HG03378 (cell line): ENCODE results near the gene JPT1.
"Not testable (repeated sequence)": the region's sequence is repeated elsewhere in the genome, so short reads cannot be mapped to it uniquely, and the experiment has no call there.

Source experiments
- ATAC-seq: cut with Tn5 transposase; IDR thresholded peaks from one replicate; pipeline ENCODE4 v1.9.1; 2021; ENCODE audit warnings: mild to moderate bottlenecking, moderate library complexity; ENCODE audit not compliant: unreplicated experiment

Gene JPT1, protein sequence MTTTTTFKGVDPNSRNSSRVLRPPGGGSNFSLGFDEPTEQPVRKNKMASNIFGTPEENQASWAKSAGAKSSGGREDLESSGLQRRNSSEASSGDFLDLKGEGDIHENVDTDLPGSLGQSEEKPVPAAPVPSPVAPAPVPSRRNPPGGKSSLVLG

DNA sequence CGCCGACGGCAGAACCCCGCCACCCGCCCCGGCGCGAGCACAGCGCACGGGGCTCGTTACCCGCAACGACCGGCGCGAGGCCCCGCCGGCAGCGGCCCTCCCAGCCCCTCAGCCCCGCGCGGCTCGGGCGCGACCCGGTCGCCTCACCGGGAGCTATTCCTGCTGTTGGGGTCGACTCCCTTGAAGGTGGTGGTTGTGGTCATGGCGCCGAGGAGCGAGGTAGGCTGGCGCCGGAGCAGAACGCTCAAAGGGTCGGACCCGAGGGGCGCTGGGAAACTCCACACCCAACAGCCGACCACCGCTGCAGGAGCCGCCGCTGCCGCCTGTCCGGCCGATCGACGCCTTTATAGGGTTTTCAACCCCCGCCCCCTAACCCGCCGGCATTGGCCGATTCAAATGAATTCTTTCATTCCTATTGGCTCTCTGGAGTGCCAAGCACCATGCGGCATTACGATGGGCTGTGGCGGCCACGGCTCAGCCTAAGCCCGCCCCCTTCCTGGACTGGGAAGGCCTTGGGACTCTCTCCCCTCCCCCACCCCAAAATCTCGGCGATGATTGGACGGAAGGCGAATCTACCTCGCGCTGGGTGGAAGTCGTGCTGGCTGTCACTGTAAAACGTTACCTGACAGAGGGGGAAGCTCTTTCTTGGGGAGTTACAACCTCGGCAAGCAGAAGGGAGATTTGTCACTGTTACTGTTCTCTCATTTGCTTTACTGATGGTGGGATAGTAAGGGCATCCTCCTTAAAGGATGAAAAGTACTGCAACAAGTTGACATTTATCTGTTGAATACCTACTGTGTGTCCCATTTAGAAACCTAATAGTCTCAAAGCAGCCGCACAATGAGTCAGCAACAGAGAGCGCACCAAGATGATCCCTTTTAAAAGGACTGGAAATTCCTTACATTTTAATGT is at the start of gene JPT1:
Gene JPT1 (minus strand): TSS at position 318 of the 912 bp plus-strand sequence. CDS start 115 bp downstream, at position 203.
- ATAC-seq, result peak; percentile 89

DNA sequence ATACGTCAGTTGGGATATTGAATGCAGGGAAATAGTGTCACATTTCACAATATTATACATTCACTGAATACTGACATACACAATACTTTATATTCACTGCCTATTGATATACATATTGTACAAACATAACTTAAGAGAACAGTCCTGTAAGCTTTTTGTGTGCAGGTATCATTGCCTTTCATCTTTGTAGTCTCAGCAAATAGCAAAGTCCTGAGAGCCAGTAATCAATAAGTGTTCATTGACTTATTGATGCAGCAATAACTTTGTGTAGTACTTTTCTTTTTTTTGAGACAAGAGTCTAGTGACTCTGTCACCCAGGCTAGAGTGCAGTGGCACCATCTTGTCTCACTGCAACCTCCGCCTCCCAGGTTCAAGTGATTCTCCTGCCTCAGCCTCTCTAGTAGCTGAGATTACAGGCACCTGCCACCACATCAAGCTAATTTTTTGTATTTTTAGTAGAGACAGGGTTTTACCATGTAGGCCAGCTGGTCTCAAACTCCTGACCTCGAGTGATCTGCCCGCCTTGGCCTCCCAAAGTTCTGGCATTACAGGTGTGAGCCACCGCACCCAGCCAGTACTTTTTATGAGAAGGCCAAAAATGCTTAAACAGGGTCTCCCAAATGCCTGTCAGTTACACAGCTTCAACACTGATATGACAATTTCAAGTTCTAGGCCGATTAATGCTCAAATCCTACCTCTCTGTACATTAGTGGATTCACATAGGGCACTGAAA is 45.7 kb upstream of the JPT1 start:
- ATAC-seq, result no peak

DNA sequence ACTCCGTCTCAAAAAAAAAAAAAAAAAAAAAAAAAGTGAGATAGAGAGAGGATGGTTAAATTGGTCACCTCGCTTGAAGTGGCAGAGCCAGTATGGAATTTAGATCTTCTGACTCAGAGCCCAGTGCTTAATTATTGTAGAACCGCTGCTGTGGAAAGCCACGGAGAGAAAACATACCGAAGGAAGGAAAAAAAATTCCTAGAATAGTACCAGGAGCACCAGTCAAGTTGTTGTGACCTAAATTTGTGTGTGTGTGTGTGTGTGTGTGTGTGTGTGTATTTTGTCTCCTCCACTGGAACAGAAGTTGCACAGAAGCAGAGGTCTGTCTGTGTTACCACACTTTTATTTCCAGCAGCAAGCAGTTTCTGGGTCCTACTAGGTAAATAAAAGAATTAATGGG is 40.6 kb upstream of the JPT1 start:
- no peak for ATAC-seq

- no peak for ATAC-seq
These were observed 37.3 kb upstream of the JPT1 start for GRCh38 chr17:75191584-75191983.

DNA sequence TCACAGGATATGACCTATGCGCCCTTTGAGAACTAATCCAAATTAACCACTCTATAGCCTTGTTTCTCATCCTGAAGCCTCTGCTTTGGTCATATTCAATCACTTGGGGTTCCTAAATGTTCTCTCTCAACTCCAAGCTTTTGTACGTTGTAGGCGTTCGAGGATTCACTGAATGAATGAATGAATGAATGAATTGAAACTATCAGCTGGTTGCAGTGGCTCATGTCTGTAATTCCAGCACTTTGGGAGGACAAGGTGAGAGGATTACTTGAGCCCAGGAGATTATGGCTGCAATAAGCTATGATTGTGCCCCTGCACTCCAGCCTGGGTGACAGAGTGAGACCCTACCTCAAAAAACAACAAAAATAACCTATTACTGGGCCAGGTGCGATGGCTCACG is 34.3 kb upstream of the JPT1 start:
- no peak for ATAC-seq

DNA sequence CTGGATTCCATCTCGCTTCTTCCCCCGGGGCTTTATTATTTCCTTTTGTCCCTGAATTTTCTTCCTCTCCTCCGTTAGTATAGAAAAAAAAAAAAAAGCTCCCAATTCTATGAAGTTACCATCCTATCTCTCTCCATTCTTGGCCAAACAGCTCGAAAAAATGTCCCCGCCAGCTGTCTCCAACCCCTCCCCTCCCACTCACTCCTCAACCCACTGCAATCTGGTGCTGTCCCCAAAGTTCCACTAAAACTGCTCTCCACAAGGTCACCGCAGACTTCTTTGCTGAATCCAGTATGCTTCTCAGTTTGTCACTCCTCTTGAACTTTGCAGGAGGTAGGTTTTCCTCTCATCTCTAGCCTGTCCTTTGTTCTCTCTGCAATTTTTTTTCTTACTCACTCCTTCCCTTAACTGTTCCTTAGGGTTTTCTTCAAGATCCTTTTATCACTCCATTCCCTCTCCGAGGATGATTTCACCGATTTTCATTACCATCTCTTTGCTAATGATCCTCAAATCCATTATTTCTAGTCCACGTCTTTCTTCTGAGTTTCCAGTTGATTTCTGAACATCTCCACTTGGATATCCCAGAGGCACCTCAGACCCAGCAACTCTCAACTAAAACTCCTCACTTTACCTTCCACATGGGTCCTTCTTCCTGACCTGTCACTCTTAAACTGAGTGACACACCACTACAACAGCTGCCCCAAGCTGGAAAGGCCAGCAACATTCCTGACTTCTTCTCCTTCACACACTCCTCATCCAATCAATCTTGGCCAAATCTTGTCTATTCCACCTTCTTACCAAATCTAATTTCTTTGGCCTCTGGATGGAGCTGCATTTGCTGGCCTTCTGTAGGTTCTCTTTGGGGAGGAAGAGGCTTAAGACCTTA is 29.9 kb upstream of the JPT1 start:
- no peak for ATAC-seq

- ATAC-seq, result peak; percentile 64
These were observed 28.5 kb upstream of the JPT1 start, which contains the start of gene SUMO2 for GRCh38 chr17:75182569-75183436. SUMO2 (minus strand) TSS chr17:75182959; CDS start chr17:75182834, 125 bp downstream.

- ATAC-seq, result no peak
These were observed 27.9 kb upstream of the JPT1 start for GRCh38 chr17:75182319-75182568.

- ATAC-seq, result no peak
These were observed 27.5 kb upstream of the JPT1 start for GRCh38 chr17:75181608-75182318.

GRCh38 chr17:75181110-75181509 is 26.8 kb upstream of the JPT1 start:
- no peak for ATAC-seq

GRCh38 chr17:75178453-75178852 is 24.1 kb upstream of the JPT1 start:
- ATAC-seq, result no peak

DNA sequence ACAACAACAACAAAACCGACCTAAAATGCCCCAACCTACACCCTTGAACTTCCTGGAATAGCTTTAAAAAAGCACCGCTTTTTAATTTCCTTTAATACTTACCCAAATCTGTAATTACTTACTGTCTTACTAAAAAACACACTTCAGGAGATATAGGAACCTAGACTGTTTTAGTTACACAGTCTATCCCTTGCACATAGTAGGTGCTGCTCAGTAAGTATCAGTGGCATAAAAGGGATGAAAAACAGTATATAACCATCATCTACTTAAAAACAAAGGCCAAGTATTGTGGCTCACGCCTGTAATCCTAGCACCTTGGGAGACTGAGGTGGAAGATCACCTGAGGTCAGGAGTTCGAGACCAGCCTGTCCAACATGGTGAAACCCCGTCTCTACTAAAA is 22.3 kb upstream of the JPT1 start:
- ATAC-seq, result no peak

GRCh38 chr17:75174996-75175395 is 20.7 kb upstream of the JPT1 start:
- ATAC-seq, result no peak

GRCh38 chr17:75173526-75173925 is 19.2 kb upstream of the JPT1 start:
- ATAC-seq, result no peak

DNA sequence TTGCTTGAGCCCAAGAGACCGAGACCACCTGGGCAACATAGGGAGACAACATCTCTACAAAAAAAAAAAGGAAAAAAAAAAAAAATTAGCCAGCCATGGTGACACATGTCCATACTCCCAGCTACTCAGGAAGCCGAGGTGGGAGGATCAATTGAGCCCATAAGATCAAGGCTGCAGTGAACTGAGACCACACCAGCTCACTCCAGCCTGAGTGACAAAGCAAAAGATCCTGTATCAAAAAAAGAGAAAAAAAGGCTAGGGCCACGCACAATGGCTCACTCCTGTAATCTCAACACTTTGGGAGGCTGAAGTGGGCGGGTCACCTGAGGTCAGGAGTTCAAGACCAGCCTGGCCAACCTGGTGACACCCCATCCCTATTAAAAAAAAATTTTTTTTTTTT is 14.7 kb upstream of the JPT1 start:
- ATAC-seq, result no peak

- not testable (repeated sequence) for ATAC-seq
These were observed 10.3 kb upstream of the JPT1 start for GRCh38 chr17:75164606-75165005.

- ATAC-seq, result no peak
These were observed 8.8 kb upstream of the JPT1 start for GRCh38 chr17:75163074-75163473.

GRCh38 chr17:75160211-75160610 is 5.9 kb upstream of the JPT1 start:
- no peak for ATAC-seq
